HepG2 (cell line): ENCODE results near the gene UXS1. TPM values are rescaled to one million over a fixed set of nuclear protein-coding genes. Genes with fewer than 3 reads are reported as not detected.

Experiments used
- ARNTL ChIP-seq: sonication (generic); formaldehyde crosslinking; IDR thresholded peaks from 2 replicates; pipeline ENCODE4 v1.4.0; 2020; ENCODE audit warnings: mild to moderate bottlenecking, missing genetic modification reagents
- ASH2L ChIP-seq: fragments of 300-600, 200-600 bp; sonication (generic); IDR thresholded peaks from 2 replicates; pipeline ENCODE4 v1.7.0; 2017; ENCODE audit warnings: low read depth, mild to moderate bottlenecking, moderate library complexity, mixed read lengths, low read length; ENCODE audit not compliant: insufficient read length
- CBFB ChIP-seq: sonication (generic); formaldehyde crosslinking; IDR thresholded peaks from 2 replicates; pipeline ENCODE4 v1.4.0; 2020; ENCODE audit warnings: missing genetic modification reagents
- DPF2 ChIP-seq: sonication (generic); formaldehyde crosslinking; IDR thresholded peaks from 2 replicates; pipeline ENCODE4 v1.4.0; 2020; ENCODE audit warnings: mild to moderate bottlenecking, low read depth, missing genetic modification reagents, borderline replicate concordance
- ERF ChIP-seq: IDR thresholded peaks from 2 replicates; pipeline ENCODE4 v1.6.1; 2018; ENCODE audit warnings: missing biosample characterization, missing genetic modification reagents
- HDAC1 ChIP-seq: sonication (generic); formaldehyde crosslinking; IDR thresholded peaks from 2 replicates; pipeline ENCODE4 v1.5.1; 2020; ENCODE audit warnings: mild to moderate bottlenecking, missing genetic modification reagents
- HNF4A ChIP-seq: sonication (generic); formaldehyde crosslinking; IDR thresholded peaks from 2 replicates; pipeline ENCODE4 v1.4.0; 2020; ENCODE audit warnings: missing genetic modification reagents
- KLF16 ChIP-seq, 2 experiments: sonication (generic) in 1 of 2; formaldehyde crosslinking in 1 of 2; IDR thresholded peaks; 2 replicates each; pipeline versions ENCODE4 v1.6.1 to v1.8.0; 2016 to 2023; ENCODE audit warnings: missing genetic modification reagents in 2 of 2, missing compliant biosample characterization in 1 of 2
- MIXL1 ChIP-seq: IDR thresholded peaks from 2 replicates; pipeline ENCODE4 v1.6.1; 2016
- MXD1 ChIP-seq: sonication (generic); formaldehyde crosslinking; IDR thresholded peaks from 2 replicates; pipeline ENCODE4 v1.4.0; 2020; ENCODE audit warnings: mild to moderate bottlenecking, missing genetic modification reagents
- NFIC ChIP-seq: IDR thresholded peaks from 2 replicates; pipeline ENCODE4 v1.6.1; 2012; ENCODE audit warnings: mild to moderate bottlenecking, low read length, inconsistent platforms
- NFKBIZ ChIP-seq: IDR thresholded peaks from 2 replicates; pipeline ENCODE4 v1.6.1; 2018; ENCODE audit warnings: missing genetic modification reagents, missing compliant biosample characterization
- NPAS2 ChIP-seq: sonication (generic); formaldehyde crosslinking; IDR thresholded peaks from 2 replicates; pipeline ENCODE4 v1.8.0; 2022; ENCODE audit warnings: mild to moderate bottlenecking, missing genetic modification reagents, borderline replicate concordance
- RNF2 ChIP-seq: fragments of 450-650 bp; conservative IDR thresholded peaks from 2 replicates; pipeline ENCODE4 v1.6.1; 2016; ENCODE audit warnings: low read depth
- SOX6 ChIP-seq, 2 experiments: fragments of 450-650 bp in 1 of 2; sonication (generic) in 1 of 2; formaldehyde crosslinking in 1 of 2; IDR thresholded peaks; 2 replicates each; pipeline versions ENCODE4 v1.4.0 to v1.6.1; 2017 to 2020; ENCODE audit warnings: antibody characterized with exemption in 1 of 2, mild to moderate bottlenecking in 1 of 2, missing genetic modification reagents in 1 of 2
- TOPORS ChIP-seq: sonication (generic); formaldehyde crosslinking; IDR thresholded peaks from 2 replicates; pipeline ENCODE4 v1.8.0; 2023; ENCODE audit warnings: mild to moderate bottlenecking, missing genetic modification reagents
- ZBTB1 ChIP-seq: sonication (generic); formaldehyde crosslinking; IDR thresholded peaks from 2 replicates; pipeline ENCODE4 v1.4.0; 2020; ENCODE audit warnings: missing genetic modification reagents, borderline replicate concordance
- ZNF18 ChIP-seq: sonication (generic); formaldehyde crosslinking; IDR thresholded peaks from 2 replicates; pipeline ENCODE4 v1.8.0; 2022; ENCODE audit warnings: mild to moderate bottlenecking, missing genetic modification reagents; ENCODE audit not compliant: insufficient replicate concordance
- ZNF274 ChIP-seq: sonication (generic); formaldehyde crosslinking; IDR thresholded peaks from 2 replicates; pipeline ENCODE4 v1.5.1; 2020; ENCODE audit warnings: mild to moderate bottlenecking, missing genetic modification reagents
- ZNF383 ChIP-seq: sonication (generic); formaldehyde crosslinking; IDR thresholded peaks from 2 replicates; pipeline ENCODE4 v1.4.0; 2020; ENCODE audit warnings: missing genetic modification reagents, mild to moderate bottlenecking, borderline replicate concordance
- ZNF460 ChIP-seq: sonication (generic); formaldehyde crosslinking; IDR thresholded peaks from 2 replicates; pipeline ENCODE4 v1.5.1; 2020; ENCODE audit warnings: missing genetic modification reagents, mild to moderate bottlenecking, borderline replicate concordance
- ZNF589 ChIP-seq: sonication (generic); formaldehyde crosslinking; conservative IDR thresholded peaks from 2 replicates; pipeline ENCODE4 v1.8.0; 2022; ENCODE audit warnings: mild to moderate bottlenecking, moderate library complexity, missing genetic modification reagents
- ZNF674 ChIP-seq: sonication (generic); formaldehyde crosslinking; IDR thresholded peaks from 2 replicates; pipeline ENCODE4 v1.5.0; 2020; ENCODE audit warnings: low read depth, mild to moderate bottlenecking, missing genetic modification reagents
- ZNF709 ChIP-seq: sonication (generic); formaldehyde crosslinking; IDR thresholded peaks from 2 replicates; pipeline ENCODE4 v1.5.0; 2020; ENCODE audit warnings: mild to moderate bottlenecking, missing genetic modification reagents
- ZNF713 ChIP-seq: sonication (generic); formaldehyde crosslinking; IDR thresholded peaks from 2 replicates; pipeline ENCODE4 v1.4.0; 2020; ENCODE audit warnings: mild to moderate bottlenecking, missing genetic modification reagents
- ZNF724P ChIP-seq: sonication (generic); formaldehyde crosslinking; IDR thresholded peaks from 2 replicates; pipeline ENCODE4 v1.8.0; 2022; ENCODE audit warnings: missing genetic modification reagents, borderline replicate concordance
- ZNF878 ChIP-seq: sonication (generic); formaldehyde crosslinking; IDR thresholded peaks from 2 replicates; pipeline ENCODE4 v1.8.1; 2023; ENCODE audit warnings: mild to moderate bottlenecking, missing genetic modification reagents, moderate library complexity
- polyA plus RNA-seq, 8 experiments: library from polyadenylated mRNA; depleted of rRNA in 3 of 8; stranded (reverse) in 7 of 8; unstranded in 1 of 8; fragments of >200 nt; fragmentation: Illumina TruSeq in 4 of 8; extraction: Trizol in 4 of 8; gene quantifications; 2 replicates each; pipeline versions ENCODE4 v1.2.1 to v1.2.3, GENCODE V29; 2011 to 2016; ENCODE audit warnings: low read depth in 4 of 8, missing spikeins in 1 of 8, mixed read lengths in 1 of 8; ENCODE audit not compliant: insufficient read depth in 1 of 8
- total RNA-seq, 5 experiments: library from RNA; depleted of rRNA; stranded (reverse); fragments of >200 nt; fragmentation: Illumina TruSeq; extraction: Trizol; gene quantifications; 2 replicates each; pipeline ENCODE4 v1.2.3, GENCODE V29; 2016; ENCODE audit warnings: low read depth in 1 of 5
- TF ChIP-seq, protein P1 (sequence below): sonication (generic); formaldehyde crosslinking; IDR thresholded peaks from 2 replicates; pipeline ENCODE4 v1.4.0; 2020; ENCODE audit warnings: missing genetic modification reagents
- TF ChIP-seq, protein P2 (sequence below): IDR thresholded peaks from 2 replicates; pipeline ENCODE4 v1.6.1; 2016; ENCODE audit warnings: low read depth, borderline replicate concordance

Gene UXS1
- total and polyA plus RNA-seq, 2 of the 13 experiments (the other 11 are each of a cell fraction or from before 2014, with no cell fraction given): 53.3 to 110 TPM

GRCh38 chr2:106126705-106127281, 67.3 kb downstream of the UXS1 start (continued):
- TF ChIP-seq ZNF274 (CRISPR knock-in tag): no peak
- TF ChIP-seq DPF2: 0 out of 2 replicates have a peak, but pooled peaks have one; percentile 20
- peak; percentile 46; the same call in 1 of the 2 replicates for TF ChIP-seq HNF4A (CRISPR knock-in tag)
- TF ChIP-seq SOX6 (IDR thresholded peaks at IDR 0.05): no peak
- TF ChIP-seq SOX6 (CRISPR knock-in tag; IDR thresholded peaks at IDR 0.05): peak; percentile 36; the same call in 1 of the 2 replicates
- TF ChIP-seq TOPORS (CRISPR knock-in tag): no peak
- TF ChIP-seq ERF: peak; percentile 4; the same call in 1 of the 2 replicates
- TF ChIP-seq ZNF674 (CRISPR knock-in tag): no peak
- TF ChIP-seq ZNF589 (CRISPR knock-in tag): no peak
- TF ChIP-seq ZNF713: no peak
- TF ChIP-seq CBFB (CRISPR knock-in tag): no peak
- peak; percentile 56; the same call in 1 of the 2 replicates for TF ChIP-seq MIXL1
- no peak for TF ChIP-seq ZNF709 (CRISPR knock-in tag)
- TF ChIP-seq ASH2L: peak; percentile 100
- TF ChIP-seq ZNF460: no peak
- TF ChIP-seq, protein P1, sequence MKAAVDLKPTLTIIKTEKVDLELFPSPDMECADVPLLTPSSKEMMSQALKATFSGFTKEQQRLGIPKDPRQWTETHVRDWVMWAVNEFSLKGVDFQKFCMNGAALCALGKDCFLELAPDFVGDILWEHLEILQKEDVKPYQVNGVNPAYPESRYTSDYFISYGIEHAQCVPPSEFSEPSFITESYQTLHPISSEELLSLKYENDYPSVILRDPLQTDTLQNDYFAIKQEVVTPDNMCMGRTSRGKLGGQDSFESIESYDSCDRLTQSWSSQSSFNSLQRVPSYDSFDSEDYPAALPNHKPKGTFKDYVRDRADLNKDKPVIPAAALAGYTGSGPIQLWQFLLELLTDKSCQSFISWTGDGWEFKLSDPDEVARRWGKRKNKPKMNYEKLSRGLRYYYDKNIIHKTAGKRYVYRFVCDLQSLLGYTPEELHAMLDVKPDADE: no peak
- TF ChIP-seq NPAS2 (CRISPR knock-in tag): no peak
- TF ChIP-seq ARNTL: no peak
- TF ChIP-seq ZNF383 (CRISPR knock-in tag): no peak
- TF ChIP-seq ZNF18 (CRISPR knock-in tag): no peak
- no peak for TF ChIP-seq MXD1 (CRISPR knock-in tag)
- no peak for TF ChIP-seq ZNF878
- TF ChIP-seq HDAC1: no peak
- no peak for TF ChIP-seq ZNF724P (CRISPR knock-in tag)
- peak in 1 of 2 experiments; percentile 49; a peak in 1 of 4 replicates for TF ChIP-seq KLF16 (CRISPR knock-in tag; IDR thresholded peaks at IDR 0.05)
- no peak for TF ChIP-seq RNF2
- TF ChIP-seq ZBTB1 (CRISPR knock-in tag): no peak
- TF ChIP-seq NFKBIZ: no peak
- no peak for TF ChIP-seq NFIC
- TF ChIP-seq, protein P2, sequence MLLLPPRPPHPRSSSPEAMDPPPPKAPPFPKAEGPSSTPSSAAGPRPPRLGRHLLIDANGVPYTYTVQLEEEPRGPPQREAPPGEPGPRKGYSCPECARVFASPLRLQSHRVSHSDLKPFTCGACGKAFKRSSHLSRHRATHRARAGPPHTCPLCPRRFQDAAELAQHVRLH (CRISPR knock-in tag): no peak
